C4-2B (cell line): ENCODE measurements around the gene NRP2.

Experiments
- CTCF ChIP-seq: fragments of 450-650 bp; conservative IDR thresholded peaks from 2 replicates; pipeline ENCODE4 v1.5.1; 2017; ENCODE audit warnings: mild to moderate bottlenecking
- ZFX ChIP-seq: fragments of 450-650 bp; IDR thresholded peaks from 2 replicates; pipeline ENCODE4 v1.6.1; 2017

GRCh38 chr2:205750797-205751196 lies 68.5 kb downstream of the NRP2 start:
- no peak for TF ChIP-seq CTCF
- TF ChIP-seq ZFX = no peak
